ENCODE data around the gene C5AR2. TPM values are rescaled to one million over a fixed set of nuclear protein-coding genes. Genes with fewer than 3 reads are reported as not detected.

The C5AR2 gene
- total RNA-seq, 1 donor from 2014 or later = 0.08 TPM

GRCh38 chr19:47339196-47339880 is 7.4 kb downstream of the C5AR2 start:
- H3K27me3 Mint-ChIP-seq (ENCODE audit: unreplicated experiment) = no peaks in the 10 kb centered on the region
- H3K4me3 Mint-ChIP-seq (ENCODE audit: unreplicated experiment) = no peak overlapping the region
- no peaks in the 10 kb centered on the region for H3K4me1 Mint-ChIP-seq (ENCODE audit: unreplicated experiment)
- H3K9me3 Mint-ChIP-seq (ENCODE audit: unreplicated experiment) = no peaks in the 10 kb centered on the region
- TF ChIP-seq CTCF (IDR thresholded peaks at IDR 0.05) = no peak
- no peak for DNase-seq (ENCODE audit: extremely low spot score, unreplicated experiment)
- no peak overlapping the region for H3K27ac Mint-ChIP-seq (ENCODE audit: unreplicated experiment)
- no peaks in the 10 kb centered on the region for H3K36me3 Mint-ChIP-seq (ENCODE audit: unreplicated experiment)

- TF ChIP-seq CTCF (IDR thresholded peaks at IDR 0.05) = no peak
- Mint-ChIP-seq H3K4me3 (ENCODE audit: unreplicated experiment) (no peak overlapping the region), H3K36me3 (ENCODE audit: unreplicated experiment) (no peaks in the 10 kb centered on the region), H3K27me3 (ENCODE audit: unreplicated experiment) (no peaks in the 10 kb centered on the region), H3K9me3 (ENCODE audit: unreplicated experiment) (no peaks in the 10 kb centered on the region), H3K27ac (ENCODE audit: unreplicated experiment) (no peak overlapping the region), H3K4me1 (ENCODE audit: unreplicated experiment) (no peaks in the 10 kb centered on the region)
- no peak for DNase-seq (ENCODE audit: extremely low spot score, unreplicated experiment)
Measured at GRCh38 chr19:47340477-47341208, 8.7 kb downstream of the C5AR2 start.

GRCh38 chr19:47341734-47342133 is 9.8 kb downstream of the C5AR2 start:
- TF ChIP-seq CTCF (IDR thresholded peaks at IDR 0.05) = no peak
- no peak overlapping the region for H3K4me3 Mint-ChIP-seq (ENCODE audit: unreplicated experiment)

GRCh38 chr19:47343194-47343802 is 11.3 kb downstream of the C5AR2 start:
- Mint-ChIP-seq H3K36me3 (ENCODE audit: unreplicated experiment) (no peaks in the 10 kb centered on the region), H3K4me1 (ENCODE audit: unreplicated experiment) (peaks cover under 1% of the 10 kb centered on the region)
- no peak for DNase-seq (ENCODE audit: extremely low spot score, unreplicated experiment)

More at GRCh38 chr19:47341734-47342133, 9.8 kb downstream of the C5AR2 start:
- Mint-ChIP-seq H3K27ac (ENCODE audit: unreplicated experiment) (no peak overlapping the region), H3K27me3 (ENCODE audit: unreplicated experiment) (no peaks in the 10 kb centered on the region), H3K9me3 (ENCODE audit: unreplicated experiment) (no peaks in the 10 kb centered on the region), H3K36me3 (ENCODE audit: unreplicated experiment) (no peaks in the 10 kb centered on the region), H3K4me1 (ENCODE audit: unreplicated experiment) (no peaks in the 10 kb centered on the region)
- DNase-seq (ENCODE audit: extremely low spot score, unreplicated experiment) = no peak

More at GRCh38 chr19:47343194-47343802, 11.3 kb downstream of the C5AR2 start:
- TF ChIP-seq CTCF (IDR thresholded peaks at IDR 0.05) = no peak
- no peak overlapping the region for H3K4me3 Mint-ChIP-seq (ENCODE audit: unreplicated experiment)
- no peaks in the 10 kb centered on the region for H3K9me3 Mint-ChIP-seq (ENCODE audit: unreplicated experiment)
- H3K27me3 Mint-ChIP-seq (ENCODE audit: unreplicated experiment) = no peaks in the 10 kb centered on the region
- H3K27ac Mint-ChIP-seq (ENCODE audit: unreplicated experiment) = no peak overlapping the region

Measured in osteocyte (in vitro differentiated cells).